GM12872 (cell line): ENCODE results near the gene CELSR2.

ENCODE experiments used
- TF ChIP-seq, protein P1 (sequence below): IDR thresholded peaks from 3 replicates; pipeline ENCODE4 v1.5.1; 2011; ENCODE audit warnings: low read depth, mild to moderate bottlenecking, low read length, moderate library complexity; ENCODE audit not compliant: insufficient read depth

The CELSR2 gene

DNA sequence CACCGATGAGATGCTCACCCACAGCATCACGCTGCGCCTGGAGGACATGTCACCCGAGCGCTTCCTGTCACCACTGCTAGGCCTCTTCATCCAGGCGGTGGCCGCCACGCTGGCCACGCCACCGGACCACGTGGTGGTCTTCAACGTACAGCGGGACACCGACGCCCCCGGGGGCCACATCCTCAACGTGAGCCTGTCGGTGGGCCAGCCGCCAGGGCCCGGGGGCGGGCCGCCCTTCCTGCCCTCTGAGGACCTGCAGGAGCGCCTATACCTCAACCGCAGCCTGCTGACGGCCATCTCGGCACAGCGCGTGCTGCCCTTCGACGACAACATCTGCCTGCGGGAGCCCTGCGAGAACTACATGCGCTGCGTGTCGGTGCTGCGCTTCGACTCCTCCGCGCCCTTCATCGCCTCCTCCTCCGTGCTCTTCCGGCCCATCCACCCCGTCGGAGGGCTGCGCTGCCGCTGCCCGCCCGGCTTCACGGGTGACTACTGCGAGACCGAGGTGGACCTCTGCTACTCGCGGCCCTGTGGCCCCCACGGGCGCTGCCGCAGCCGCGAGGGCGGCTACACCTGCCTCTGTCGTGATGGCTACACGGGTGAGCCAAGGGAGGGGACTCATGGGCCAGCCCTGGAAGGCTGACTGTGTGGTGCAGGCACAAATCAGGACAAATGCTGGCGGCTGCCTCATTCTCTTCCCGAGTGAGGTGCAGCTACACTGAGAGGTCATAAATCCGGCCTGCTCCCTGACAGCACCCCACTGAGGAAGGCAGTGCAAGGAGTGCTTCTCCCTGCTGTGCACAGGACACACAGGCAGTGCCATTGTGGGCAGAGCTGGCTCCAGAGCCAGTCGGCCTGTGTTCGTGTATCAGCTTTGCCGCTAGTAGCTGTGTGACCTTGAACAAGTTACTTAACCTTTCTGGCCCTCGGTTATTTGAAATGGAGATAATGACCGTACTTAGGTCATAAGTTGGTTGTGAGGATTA is 9.4 kb downstream of the CELSR2 start:
- TF ChIP-seq, protein P1, sequence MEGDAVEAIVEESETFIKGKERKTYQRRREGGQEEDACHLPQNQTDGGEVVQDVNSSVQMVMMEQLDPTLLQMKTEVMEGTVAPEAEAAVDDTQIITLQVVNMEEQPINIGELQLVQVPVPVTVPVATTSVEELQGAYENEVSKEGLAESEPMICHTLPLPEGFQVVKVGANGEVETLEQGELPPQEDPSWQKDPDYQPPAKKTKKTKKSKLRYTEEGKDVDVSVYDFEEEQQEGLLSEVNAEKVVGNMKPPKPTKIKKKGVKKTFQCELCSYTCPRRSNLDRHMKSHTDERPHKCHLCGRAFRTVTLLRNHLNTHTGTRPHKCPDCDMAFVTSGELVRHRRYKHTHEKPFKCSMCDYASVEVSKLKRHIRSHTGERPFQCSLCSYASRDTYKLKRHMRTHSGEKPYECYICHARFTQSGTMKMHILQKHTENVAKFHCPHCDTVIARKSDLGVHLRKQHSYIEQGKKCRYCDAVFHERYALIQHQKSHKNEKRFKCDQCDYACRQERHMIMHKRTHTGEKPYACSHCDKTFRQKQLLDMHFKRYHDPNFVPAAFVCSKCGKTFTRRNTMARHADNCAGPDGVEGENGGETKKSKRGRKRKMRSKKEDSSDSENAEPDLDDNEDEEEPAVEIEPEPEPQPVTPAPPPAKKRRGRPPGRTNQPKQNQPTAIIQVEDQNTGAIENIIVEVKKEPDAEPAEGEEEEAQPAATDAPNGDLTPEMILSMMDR, result no peak

DNA sequence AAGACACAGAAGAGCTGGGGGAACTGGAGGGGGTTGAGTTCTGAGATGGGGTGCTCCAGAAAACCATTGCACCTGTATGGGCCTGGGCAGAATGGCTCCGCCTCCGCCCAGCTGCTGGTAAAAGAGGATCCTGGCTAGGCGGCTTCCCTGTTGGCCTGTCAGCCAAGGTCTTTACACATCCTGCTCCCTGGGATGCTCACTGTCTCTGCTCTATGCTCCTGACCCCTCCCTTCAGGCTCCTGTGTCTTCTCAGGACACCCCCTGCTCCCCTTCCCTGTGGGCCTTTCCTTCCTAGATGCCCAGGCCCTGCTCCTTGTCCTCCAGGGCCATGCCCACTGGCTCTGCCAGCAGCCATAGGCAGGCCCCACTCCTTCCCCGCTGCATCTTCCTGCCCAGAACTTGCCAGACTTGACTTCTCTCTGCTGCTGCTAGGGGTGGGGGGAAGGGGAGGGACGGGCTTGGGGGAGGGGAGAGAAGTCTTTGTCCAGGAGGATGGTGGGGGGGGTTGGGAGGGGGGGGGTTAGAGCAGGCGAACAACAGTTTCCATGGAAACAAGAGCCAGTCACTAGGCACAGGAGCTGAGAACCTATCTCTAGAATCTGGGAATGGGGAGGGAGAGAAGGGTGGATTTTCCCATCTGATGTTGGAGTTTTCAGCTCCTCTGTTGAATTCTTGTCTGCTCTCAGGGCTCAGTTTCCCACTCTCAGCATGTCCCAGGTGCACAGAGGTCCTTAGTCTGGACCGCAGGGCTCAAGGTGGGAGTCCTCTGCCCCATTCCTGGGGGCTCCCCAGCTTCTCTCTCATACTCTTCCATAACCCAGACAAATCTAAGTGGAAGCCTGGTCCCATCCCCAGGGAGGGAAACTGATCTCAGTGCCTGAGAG is 10.6 kb downstream of the CELSR2 start:
- TF ChIP-seq, protein P1, result no peak

DNA sequence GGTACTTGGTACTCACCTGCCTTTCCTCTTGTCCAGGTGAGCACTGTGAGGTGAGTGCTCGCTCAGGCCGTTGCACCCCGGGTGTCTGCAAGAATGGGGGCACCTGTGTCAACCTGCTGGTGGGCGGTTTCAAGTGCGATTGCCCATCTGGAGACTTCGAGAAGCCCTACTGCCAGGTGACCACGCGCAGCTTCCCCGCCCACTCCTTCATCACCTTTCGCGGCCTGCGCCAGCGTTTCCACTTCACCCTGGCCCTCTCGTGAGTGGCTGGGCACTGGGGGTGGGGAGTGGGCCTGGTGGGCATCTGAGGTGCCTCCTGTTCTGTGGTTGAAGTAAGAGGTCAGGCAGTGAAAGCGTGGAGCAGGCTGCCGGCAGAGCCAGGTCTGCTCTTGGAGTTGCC is 11.7 kb downstream of the CELSR2 start:
- TF ChIP-seq, protein P1, result no peak

DNA sequence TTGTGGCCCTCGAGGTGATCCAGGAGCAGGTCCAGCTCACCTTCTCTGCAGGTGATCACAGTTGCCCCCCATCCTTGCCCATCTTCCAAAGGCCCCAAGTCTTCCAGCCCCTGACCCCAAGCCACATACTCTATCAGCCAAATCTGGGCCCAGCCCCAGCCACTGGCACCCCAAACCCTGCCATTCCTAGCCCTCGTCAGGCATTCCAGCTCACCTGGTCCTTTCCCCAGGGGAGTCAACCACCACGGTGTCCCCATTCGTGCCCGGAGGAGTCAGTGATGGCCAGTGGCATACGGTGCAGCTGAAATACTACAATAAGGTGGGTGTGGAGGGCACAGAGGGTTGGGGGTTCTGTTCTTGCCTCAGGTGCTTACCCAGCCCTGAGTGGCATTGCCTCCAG is 12.2 kb downstream of the CELSR2 start:
- TF ChIP-seq, protein P1, result no peak

DNA sequence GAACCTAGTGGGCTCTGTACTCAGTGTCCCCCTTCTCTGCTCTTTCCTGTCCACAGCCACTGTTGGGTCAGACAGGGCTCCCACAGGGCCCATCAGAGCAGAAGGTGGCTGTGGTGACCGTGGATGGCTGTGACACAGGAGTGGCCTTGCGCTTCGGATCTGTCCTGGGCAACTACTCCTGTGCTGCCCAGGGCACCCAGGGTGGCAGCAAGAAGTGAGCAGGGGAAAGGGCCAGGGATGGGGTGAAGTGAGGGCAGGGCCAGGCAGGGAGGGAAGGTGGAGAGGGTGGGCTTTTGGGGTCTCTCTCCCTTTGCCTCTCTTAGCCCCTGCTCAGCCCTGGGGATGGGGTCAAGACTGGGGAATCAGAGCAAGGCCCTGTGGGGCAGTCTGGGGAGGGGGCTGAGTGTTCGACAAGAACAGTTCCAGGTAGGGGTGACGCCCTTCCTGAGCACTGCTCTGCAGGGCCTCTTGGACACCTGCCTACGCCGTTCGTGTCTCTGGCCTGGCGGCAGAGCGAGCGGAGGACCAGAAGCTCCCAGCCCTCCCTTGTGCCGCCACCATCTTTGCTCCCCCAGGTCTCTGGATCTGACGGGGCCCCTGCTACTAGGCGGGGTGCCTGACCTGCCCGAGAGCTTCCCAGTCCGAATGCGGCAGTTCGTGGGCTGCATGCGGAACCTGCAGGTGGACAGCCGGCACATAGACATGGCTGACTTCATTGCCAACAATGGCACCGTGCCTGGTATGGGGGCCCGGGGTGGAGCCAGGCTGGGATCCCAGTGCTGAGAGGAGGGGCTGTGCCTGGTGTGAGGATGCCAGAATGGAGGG is 13.1 kb downstream of the CELSR2 start:
- TF ChIP-seq, protein P1, result no peak

DNA sequence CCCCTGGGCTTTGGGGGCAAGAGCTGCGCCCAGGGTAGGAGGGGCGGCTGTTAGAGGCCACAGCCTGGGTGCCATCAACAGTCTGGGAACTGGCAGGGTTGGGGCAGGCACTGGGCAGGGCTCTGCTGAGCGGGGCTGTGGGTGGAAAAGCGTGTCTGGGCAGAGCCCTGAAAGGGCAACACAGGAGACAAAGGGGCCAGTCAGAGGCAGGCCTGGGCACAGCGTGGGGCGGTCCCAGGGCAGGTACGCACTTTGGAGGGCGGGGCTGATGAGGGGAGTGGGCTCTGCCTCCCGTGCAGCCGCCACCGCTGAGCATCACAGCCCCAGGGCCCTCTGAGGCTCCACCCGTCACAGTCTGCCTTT is 13.9 kb downstream of the CELSR2 start:
- TF ChIP-seq, protein P1, result no peak
